LNCaP clone FGC (cell line): Measurements from ENCODE around the gene PRKD1.

ENCODE experiments used
- DNase-seq: peaks from one replicate; pipeline ENCODE4 v3.0.0-alpha.2; 2011; ENCODE audit warnings: low read depth
- H3K4me3 ChIP-seq: 2 replicates; pipeline ENCODE4 v1.5.1; 2011; ENCODE audit warnings: mild to moderate bottlenecking, low read depth, low read length, control low read depth
- CTCF ChIP-seq: IDR thresholded peaks from 2 replicates; pipeline ENCODE4 v1.5.1; 2012; ENCODE audit warnings: mild to moderate bottlenecking; ENCODE audit not compliant: control insufficient read depth, insufficient read depth; ENCODE audit errors: extremely low read depth

PRKD1 gene

DNA sequence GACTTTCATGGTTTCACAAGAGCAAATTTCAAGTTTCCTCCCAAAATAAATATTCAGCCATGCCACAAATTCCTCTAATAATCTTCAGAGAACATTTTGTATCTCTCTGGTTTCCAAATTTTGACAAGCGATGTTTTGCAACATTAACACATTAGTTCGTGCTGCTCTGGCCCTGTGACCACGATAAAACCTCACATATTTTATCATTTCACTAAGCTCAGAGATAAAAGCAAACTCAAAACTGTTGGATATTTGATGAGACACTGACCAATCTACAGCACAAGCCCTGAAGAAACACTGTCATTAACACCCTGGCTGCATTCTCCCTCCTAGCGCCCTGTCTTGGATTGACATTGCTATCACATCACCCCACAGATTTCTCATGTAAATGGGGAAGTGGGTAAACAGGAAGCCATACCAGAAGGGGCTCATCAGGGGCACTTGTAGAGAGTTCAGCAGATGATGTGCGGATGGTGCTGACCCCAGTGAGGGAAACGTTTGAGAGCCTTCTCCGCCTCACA is 264.3 kb downstream of the PRKD1 start:
- no peak overlapping the region for H3K4me3 ChIP-seq
- TF ChIP-seq CTCF: no peak

DNA sequence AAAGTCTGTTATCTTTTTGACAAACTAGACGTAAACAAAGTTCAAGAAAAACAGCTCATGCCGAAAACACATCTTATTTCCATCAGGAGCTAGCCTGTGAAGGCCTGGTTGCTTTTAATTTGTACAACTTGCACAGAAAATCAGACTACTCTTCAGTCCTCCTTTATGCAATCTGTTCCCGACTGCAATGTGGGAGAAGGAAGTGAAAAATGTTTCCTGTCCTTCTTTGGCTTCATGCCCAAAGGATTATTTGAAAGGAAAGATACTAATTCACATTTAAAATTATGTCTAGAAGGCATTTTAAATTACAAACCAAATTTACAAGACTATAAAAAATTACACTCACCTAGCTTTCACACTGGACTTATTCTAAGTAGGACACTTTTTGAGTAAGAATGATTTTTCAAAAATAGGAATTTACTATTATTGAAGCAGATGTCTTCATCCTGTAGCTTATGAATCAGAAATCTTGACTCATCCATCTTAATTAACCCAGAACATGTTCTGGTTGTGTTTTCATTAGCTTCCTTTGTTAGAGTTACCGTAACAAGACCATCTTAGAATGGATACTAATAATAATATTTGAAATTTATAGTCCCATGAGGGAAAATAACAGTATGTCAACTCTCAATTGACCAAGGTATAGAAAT is 272.6 kb downstream of the PRKD1 start:
- DNase-seq: no peak
- TF ChIP-seq CTCF: no peak
- H3K4me3 ChIP-seq: no peak overlapping the region

More for the DNA sequence above, 264.3 kb downstream of the PRKD1 start:
- no peak for DNase-seq

GRCh38 chr14:29653303-29653702 is 274.3 kb downstream of the PRKD1 start:
- H3K4me3 ChIP-seq: no peak overlapping the region
- DNase-seq: no peak
- no peak for TF ChIP-seq CTCF

DNA sequence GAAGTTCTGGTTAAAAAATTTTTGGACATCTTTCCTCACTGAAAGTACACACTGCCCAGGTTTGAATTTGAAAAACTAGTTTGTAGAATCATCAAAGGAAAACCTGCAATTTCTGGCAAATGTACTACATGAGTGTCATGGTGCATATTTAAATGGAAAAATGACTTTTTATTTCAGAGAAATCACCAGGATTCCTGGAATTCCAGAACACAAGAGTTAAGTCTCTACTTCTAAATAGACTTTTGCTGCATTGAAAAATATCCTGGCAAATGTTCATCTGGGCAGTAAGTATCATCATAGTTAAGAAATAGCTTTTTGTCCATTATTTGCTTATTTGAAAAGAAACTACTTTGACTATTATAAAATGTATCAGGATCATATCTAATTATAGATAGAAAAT is 275.1 kb downstream of the PRKD1 start:
- no peak for DNase-seq
- H3K4me3 ChIP-seq: no peak overlapping the region
- no peak for TF ChIP-seq CTCF

GRCh38 chr14:29650554-29651269 is 276.9 kb downstream of the PRKD1 start:
- no peak for DNase-seq
- TF ChIP-seq CTCF: no peak
- no peak overlapping the region for H3K4me3 ChIP-seq

GRCh38 chr14:29649170-29649569 is 278.5 kb downstream of the PRKD1 start:
- no peak overlapping the region for H3K4me3 ChIP-seq
- TF ChIP-seq CTCF: no peak
- DNase-seq: no peak
